HG03469 (cell line): Measurements from ENCODE around the gene RIPOR3.
"Not testable (repeated sequence)": the region's sequence is repeated elsewhere in the genome, so short reads cannot be mapped to it uniquely, and the experiment has no call there.

Source experiments
- ATAC-seq: cut with Tn5 transposase; IDR thresholded peaks from one replicate; pipeline ENCODE4 v1.9.1; 2021; ENCODE audit warnings: mild to moderate bottlenecking, moderate library complexity, moderate number of reproducible peaks; ENCODE audit not compliant: unreplicated experiment

RIPOR3 gene

GRCh38 chr20:50680105-50680960 is 11.0 kb downstream of the RIPOR3 start:
- ATAC-seq, result no peak

- ATAC-seq, result no peak
Observed at GRCh38 chr20:50679753-50680104, 11.6 kb downstream of the RIPOR3 start.

- ATAC-seq, result no peak
Observed at GRCh38 chr20:50678169-50678898, 13.0 kb downstream of the RIPOR3 start.

- ATAC-seq, result no peak
Observed at GRCh38 chr20:50676858-50677257, 14.5 kb downstream of the RIPOR3 start.

- not testable (repeated sequence) for ATAC-seq
Observed at GRCh38 chr20:50676377-50676731, 15.0 kb downstream of the RIPOR3 start.

GRCh38 chr20:50675671-50676376 is 15.5 kb downstream of the RIPOR3 start:
- no peak for ATAC-seq

GRCh38 chr20:50674138-50674825 is 17.1 kb downstream of the RIPOR3 start:
- no peak for ATAC-seq

- no peak for ATAC-seq
Observed at GRCh38 chr20:50673466-50674137, 17.7 kb downstream of the RIPOR3 start.

- no peak for ATAC-seq
Observed at GRCh38 chr20:50673146-50673465, 18.2 kb downstream of the RIPOR3 start.

GRCh38 chr20:50672400-50673145 is 18.8 kb downstream of the RIPOR3 start:
- no peak for ATAC-seq

GRCh38 chr20:50671626-50672025 is 19.7 kb downstream of the RIPOR3 start:
- ATAC-seq, result no peak

GRCh38 chr20:50671010-50671409 is 20.3 kb downstream of the RIPOR3 start:
- ATAC-seq, result not testable (repeated sequence)

GRCh38 chr20:50670126-50670862 is 21.0 kb downstream of the RIPOR3 start:
- ATAC-seq, result no peak

- no peak for ATAC-seq
Observed at GRCh38 chr20:50668798-50669197, 22.5 kb downstream of the RIPOR3 start.

GRCh38 chr20:50668326-50668725 is 23.0 kb downstream of the RIPOR3 start:
- no peak for ATAC-seq

- ATAC-seq, result no peak
Observed at GRCh38 chr20:50666709-50667298, 24.5 kb downstream of the RIPOR3 start.

GRCh38 chr20:50664254-50664653 is 27.1 kb downstream of the RIPOR3 start:
- ATAC-seq, result no peak

- ATAC-seq, result no peak
Observed at GRCh38 chr20:50663095-50663821, 28.1 kb downstream of the RIPOR3 start.
